CD1c-positive myeloid dendritic cell (primary cell): ENCODE measurements around the gene PPHLN1.
A peak's percentile ranks its signal among the peaks of the same experiment; 100 is the strongest.
"Not testable (repeated sequence)": the region's sequence is repeated elsewhere in the genome, so short reads cannot be mapped to it uniquely, and the experiment has no call there.

Experiments used
- DNase-seq: peaks from one replicate; pipeline ENCODE4 v3.0.0-alpha.2; 2016; ENCODE audit errors: extremely low spot score

PPHLN1 gene

DNA sequence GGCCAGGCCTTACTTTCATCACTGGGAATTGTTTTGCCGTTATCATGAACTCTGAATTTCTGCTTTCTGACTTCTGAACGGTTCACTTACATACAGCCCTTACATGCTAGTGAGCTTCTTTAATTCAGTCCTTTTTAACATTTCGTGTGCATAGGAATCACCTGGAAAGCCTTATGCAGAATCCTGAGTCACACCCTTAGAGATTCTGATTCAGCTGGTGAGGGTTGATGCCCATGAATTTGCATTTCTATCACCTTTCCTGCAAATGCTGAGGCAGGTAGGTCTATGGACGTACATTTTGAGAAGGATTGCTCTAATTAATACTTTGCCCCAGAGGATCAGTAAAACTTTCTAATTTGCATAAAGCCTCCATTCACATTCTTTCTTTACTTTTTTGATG lies 44.0 kb downstream of the PPHLN1 start:
- no peak for DNase-seq

DNA sequence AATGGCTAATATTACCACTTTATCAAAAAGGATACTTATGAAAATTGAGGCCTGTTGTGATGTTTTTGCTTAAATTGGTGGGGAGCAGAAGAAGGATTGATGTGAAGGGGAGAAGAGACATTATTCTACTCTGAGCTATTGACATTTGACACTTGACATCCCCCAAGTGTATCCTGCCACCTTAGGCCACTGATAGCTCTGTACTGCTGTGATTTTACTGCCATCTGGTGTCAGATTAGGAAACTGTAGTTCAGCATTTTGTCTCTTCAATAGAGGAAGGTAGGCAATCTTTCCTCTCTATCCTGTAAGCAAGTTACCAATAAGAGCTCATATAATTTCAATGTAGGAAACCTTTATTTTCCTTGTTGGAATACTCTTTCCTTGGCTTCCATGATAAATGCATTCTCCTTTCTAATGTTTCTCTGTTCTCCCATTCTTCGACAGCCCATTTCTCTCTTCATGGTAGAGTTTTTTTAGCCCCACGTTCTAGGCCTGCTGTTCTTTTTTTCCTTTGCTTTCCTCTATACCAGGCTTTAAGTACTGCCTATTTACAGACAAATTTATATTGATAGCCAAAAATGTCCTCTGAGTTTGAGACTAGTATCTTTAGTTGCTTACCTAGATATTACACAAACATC lies 46.3 kb downstream of the PPHLN1 start:
- peak; percentile 66 for DNase-seq

DNA sequence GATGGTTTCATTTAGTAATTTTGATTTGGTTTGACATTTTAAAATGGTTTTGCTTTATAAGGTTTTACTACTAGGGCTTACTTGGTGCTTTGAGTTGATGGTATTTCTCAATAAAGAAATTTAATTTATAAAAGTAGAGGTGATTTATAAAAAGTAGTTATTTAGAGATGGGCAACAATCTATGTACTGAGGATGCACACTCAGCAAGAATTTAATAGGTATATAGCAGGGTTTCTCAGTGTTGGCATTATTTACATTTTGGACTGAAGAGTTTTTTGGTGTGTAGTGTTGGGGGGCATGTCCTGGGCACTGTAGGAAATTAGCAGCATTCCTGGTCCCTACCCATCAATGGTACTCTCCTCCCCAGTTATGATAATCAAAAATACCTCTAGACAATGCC lies 47.7 kb downstream of the PPHLN1 start:
- DNase-seq, result no peak

DNA sequence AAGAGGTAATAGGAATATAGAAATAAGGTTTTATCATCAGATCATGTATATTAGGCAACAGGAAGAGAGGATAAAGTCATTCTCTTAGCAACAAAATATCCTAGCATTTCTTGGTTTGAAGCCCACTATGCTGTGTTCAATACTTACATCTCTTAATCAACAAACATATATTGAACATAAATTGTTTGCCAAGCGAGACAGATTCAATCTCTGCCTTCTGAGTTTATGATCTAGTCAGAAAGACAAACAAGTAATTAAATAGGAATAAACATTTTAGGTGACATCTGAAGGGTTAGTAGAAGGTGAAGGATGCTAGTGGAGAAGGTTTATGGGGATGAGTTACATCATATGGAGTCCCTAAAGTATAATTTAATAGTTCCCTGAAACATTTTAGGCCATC lies 54.8 kb downstream of the PPHLN1 start:
- no peak for DNase-seq

DNA sequence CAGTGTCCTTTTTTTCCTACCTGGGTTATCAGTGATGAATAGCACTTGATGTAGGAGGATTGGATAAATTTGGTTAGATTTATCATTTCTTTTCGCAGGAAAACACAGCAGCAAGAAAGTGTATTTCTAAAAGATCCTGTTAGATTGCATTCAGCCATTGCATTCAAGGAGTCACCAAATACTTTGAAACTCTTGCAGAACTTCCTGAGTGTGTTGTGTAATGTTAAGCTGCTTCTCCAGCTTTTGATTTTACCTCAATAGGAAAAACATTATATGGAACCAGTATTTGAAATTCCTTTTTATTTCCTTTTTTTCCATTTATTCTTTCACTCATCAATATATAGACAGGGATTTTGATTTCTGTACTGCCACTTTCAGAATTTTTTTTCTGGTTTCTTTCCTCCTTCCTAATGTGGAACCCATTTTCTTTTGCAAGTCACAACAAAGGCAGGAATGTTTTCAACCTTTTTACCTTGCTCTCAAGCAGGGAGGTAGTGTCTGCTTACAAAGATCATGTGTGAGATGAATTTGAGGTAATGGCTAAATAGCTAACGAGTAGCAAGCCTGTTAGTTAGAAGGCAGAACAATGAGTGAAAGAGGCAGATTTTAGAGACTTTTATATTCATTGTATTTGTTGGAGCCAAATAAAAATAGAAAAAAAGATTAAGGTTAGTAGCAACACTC lies 56.2 kb downstream of the PPHLN1 start:
- DNase-seq, result peak; percentile 51

DNA sequence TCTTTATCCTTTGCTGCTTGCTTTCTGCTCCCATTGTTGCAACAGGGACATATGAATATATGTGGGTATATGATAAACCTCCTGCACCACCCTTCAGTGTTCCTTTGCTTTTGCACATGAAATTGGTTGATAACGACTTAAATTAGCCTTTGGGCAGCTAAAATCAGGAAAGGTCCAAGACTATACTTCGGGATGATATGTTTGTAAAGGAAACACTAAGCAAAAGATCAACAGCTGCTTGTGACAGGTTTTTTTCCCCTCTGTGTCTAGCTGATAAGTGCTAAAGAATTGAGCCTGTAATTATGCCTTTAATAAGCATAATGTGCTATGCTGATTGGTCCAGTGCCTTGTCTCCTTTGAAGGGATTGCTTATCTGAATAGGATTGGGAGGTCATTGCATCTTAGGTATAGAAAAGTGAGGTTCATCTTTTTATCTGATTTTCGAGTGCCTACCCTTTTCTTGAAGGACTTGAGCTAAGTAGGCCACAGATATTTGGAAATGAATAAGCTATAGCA lies 59.4 kb downstream of the PPHLN1 start:
- DNase-seq, result no peak

DNA sequence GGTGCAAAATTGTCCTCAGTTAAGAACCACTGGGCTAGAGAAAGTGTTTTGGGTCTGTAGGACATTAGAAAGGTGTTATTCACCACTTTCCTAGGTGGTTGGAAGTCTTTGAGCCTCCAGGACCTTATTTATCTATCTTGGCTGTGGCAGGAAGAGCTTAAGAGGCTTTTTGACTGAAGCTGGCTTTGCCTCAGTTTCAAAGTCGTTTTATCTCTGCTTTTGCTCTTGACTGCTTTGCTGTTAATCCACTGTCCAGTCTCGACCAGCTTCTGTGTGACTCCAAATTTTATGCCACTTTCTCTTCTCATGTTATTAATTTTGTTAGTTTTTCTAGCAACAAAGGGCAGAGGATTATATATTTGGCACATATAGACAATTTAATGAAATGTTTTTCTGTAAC lies 60.3 kb downstream of the PPHLN1 start:
- no peak for DNase-seq

DNA sequence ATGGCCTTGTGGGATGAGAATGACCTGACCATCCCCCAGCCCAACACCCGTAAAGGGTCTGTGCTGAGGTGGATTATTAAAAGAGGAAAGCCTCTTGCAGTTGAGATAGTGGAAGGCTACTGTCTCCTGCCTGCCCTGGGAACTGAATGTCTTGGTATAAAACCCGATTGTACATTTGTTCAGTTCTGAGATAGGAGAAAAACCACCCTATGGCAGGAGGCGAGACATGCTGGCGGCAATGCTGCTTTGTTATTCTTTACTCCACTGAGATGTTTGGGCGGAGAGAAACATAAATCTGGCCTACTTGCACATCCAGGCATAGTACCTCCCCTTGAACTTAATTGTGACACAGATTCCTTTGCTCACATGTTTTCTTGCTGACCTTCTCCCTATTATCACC lies 62.1 kb downstream of the PPHLN1 start:
- DNase-seq, result not testable (repeated sequence)

DNA sequence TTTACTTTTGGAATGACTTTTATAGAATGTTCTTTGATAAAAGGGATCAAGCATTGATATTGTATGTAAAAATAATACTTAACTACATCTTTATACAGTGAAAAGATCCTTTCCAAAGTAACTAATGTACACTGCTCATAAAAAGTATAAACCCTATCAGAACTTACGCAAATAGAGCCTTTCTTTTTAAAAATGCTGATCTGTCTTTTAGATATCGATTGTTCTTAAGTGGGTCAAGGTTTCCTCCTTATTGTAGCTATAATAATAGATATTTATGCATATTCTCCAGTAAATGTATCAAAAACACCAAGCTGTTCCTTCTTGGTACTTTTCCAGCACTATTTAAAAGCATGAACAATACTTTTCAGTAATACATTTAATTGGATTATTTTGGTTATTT lies 68.5 kb downstream of the PPHLN1 start:
- DNase-seq, result no peak

DNA sequence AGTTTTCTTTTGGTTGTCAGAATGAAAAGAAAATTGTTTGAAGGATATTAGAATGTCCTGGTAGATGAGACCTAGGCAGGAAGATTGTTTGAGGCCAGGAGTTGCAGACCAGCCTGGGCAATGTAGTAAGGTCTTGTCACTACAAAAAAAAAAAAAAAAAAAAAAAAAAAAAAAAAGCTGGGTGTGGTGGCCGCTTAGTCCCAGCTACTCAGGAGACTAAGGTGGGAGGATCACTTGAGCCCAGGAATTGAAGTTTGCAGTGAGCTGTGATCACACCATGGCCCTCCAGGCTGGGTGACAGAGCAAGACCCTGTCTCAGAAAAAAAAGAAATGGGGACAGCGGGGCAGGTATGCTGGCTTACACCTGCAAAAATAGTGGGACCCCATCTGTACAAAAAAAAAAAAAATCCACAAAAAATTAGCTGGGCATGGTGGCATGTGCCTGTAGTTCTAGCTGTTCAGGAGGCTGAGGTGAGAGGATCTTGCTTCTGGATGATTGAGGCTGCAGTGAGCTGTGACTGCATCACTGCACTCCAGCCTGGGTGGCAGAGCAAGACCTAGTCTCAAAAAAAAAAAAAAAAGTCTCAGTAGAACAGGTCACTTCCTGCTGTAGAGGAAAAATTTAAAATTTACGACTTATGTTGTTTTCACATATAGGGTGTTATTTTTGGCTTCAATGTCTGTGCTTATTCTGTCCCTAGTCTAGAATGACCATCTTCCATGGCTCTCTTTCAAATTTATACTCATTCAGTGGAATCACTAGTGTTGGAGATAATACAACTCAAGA lies 70.7 kb downstream of the PPHLN1 start:
- DNase-seq, result no peak

DNA sequence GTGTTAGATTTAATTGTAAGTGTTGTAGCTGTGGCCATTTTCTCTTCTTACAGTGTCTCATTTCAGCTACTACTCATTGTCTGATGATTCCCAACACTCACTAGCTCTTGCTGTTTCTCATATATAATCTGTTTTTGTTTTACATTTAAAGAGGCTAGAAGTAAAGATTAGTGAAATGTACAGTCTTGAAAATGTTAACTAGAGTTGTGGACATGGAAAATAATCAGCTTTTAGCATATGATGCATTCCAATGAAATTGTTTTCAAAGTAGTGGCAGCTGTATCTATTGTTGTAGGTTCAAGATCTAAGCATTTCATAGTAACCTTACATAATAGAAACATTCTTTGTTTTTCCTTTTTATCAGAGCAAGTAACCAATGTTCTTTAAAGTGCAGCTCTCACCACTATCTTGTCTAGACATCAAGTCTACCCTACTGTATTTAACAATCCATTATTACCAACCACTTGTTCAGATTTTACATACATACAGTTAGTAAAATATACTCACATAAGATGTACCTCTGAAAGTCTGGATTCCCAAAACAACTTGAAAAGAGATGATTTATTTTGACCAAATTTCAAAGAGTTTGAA lies 76.9 kb downstream of the PPHLN1 start:
- DNase-seq, result no peak

DNA sequence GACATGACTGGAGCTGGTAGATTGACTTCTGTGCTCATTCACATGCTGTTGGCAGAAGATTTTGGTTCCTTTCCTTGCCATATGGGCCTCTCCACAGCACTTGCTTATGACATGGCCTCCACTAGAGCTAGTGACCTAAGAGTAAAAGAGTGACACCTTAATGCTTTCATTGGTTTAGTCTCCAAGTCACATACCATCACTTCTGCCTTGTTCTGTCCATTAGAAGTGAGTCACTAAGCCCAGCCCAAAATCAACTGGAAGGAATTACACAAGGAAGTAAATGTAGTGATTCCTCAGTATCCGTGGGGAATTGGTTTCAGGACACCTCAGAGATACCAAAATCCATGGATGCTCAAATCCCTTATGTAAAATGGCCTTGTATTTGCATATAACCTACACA lies 81.3 kb downstream of the PPHLN1 start:
- DNase-seq, result no peak

DNA sequence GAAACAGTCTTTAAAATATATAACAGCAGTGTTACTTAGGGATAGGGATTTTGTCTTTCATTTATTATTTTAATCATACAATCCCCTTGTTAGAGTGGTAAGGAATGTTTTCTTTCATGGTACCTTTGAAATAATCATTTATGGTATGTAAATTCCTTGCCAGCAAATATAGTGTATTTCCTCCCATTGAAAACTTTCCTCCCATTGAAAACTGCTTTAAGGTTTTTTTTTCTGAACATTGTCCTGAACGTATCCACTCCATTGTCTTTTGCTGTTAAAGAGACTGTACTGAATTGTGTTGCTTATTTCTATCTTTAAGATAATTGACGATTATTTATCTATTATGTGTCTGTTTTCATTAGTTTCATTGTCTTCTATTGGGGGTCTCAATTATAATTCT lies 83.5 kb downstream of the PPHLN1 start:
- DNase-seq, result no peak

DNA sequence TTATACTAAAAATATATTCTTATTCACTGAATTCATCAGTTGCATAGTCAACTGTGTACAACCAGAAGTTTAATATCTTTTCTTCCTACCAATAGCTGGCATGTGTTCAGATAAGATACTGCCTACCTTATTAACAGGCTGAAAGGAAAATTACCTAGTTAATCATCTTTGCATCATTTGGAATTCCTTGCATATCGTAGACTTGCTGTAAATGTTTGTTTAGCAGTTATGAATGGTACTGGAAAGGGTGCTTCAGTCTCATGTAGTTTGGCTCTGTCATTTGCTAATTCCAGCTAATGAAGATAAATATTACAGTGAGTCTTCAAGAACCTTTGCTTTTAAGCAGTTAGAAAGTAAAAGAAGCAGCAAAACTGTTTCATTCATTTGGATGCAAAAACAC lies 84.4 kb downstream of the PPHLN1 start:
- DNase-seq, result no peak

DNA sequence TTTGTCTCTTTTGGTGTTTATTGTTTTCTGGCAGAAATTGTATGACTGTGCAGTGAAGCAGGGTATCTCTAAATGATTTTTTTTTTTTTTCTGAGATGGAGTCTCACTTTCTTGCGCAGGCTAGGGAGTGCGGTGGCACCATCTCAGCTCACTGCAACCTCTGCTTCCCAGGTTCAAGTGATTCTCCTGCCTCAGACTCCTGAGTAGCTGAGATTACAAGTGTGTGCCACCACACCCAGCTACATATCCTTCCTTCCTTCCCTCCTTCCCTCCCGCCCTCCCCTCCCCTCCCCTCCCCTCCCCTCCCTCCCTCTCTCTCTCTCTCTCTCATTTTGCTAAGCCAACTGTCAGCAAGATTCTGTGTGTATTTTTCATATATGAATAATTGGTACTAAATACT lies 94.4 kb downstream of the PPHLN1 start:
- no peak for DNase-seq

DNA sequence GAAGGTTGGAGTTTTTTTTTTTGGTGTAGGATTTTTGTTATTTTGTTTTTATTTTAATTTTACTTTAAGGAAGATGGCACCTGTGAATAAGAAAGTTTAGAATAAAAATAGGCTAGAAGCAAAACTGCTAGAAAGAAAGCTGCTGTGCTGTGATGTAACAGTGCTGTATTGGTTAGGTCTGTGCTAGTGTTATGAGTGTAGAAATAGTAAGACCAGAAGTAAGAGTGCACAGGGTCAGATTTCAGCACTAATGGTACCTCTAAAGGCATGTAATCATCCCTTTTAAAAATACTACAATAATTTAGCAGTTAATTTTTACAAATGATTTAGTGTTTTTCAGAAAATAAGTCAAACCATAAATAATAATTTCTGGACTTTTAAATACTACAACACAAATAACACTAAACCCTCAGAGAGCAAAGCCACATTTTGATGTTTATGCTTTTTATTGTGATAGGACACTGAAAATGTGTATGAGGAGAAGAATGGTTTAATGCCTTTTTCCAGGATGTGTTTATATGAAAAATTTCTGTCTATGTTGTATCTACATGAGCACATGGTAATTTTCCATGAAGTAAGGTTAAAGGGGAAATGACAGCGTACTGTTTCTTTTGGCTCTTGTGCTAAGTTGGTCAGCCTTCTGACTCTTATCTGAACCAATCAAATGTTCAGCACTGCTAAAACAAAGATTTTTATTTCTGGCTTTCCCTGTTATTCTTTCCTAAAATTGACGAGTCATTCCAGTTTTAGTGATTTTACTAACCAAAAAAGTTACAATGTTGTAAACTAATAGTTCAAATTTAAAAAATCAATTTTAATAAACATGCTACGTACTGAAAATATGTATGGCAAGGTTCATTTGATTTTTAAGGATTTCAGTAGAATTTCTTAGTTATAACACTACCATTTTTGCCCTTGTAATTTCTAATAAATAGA lies 96.1 kb downstream of the PPHLN1 start:
- peak; percentile 42 for DNase-seq

DNA sequence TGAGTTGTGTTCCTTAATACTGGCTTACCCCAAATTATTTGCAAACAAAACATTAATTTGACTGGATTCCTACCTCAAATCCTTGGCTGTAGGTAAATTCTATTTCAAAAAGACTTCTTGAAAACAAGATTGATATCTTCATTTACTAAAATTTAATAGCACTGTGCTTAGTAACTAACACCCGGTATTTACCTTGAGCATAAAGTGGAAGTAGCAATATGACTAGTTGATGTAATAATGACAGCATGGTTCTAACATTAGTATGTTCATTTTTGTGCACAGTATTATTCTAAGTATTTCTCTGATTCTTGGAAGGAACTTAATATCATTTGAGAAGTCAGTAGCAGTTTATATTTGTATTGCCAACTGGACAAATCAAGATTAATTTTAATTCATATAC lies 96.8 kb downstream of the PPHLN1 start:
- DNase-seq, result peak; percentile 36

DNA sequence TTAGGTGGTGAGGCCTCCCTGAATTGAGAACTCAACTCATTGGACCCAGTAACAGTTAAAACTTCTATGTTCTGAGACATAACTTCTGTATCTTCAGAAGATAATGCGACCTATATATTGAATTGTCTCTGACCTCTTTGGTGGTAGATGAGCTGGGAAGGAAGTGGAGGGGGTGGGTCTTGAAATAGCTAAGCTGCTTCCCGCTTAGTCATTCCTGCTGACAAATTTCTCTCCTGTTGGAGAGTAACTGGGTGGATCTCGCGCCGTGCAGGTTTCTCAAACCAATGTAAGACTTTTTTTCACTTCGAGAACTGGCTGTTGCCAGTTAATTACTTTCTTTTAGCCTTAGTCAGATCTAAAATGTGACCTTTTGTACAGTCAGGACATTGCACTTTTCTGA lies 100.8 kb downstream of the PPHLN1 start:
- peak; percentile 82 for DNase-seq

DNA sequence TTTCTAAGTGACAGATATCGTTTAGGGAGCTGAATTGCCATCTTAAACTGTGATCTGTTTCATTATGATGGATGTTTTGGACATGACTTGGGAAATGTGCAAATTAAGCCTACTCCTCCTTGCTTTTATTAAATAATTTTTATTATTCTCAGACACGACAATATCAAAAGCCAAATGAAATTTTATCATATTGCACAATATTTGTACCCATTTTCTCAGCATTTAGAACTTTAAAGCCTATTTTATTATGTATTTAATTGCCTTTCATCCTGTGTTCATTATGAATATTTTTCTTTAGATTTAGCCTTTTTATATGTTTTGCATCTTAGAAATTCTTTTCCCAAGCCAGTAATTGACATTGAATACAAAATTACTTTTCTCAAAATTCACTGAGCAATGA lies 102.9 kb downstream of the PPHLN1 start:
- DNase-seq, result no peak

DNA sequence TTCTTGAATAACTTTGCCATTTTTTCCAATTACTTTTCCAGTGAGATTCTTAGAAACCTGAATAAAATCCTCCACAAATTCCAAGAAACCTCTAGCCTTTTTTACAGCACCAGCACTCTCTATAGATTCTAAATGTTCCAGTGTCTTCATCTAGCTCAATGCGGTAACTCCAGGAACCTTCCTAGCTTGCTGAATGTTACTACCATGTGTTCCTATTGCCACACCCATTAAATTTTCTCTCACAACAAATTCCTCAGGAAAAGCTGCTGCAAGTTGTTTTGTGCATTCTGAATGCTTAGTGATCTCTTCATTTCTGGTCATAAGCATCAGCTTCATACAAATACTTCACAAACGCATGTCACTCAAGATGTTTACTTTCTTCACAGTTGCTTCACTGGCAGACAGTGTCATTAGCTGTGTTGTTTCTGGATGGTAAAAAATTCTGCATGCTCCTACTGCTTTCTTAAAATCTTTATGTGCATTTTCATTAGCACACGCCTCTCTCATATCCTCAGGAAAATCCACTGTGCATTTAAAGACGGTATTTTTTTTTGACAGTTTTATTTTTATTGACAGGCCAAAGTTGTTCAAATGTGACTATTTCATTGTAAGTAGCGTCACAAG lies 106.7 kb downstream of the PPHLN1 start:
- DNase-seq, result no peak

DNA sequence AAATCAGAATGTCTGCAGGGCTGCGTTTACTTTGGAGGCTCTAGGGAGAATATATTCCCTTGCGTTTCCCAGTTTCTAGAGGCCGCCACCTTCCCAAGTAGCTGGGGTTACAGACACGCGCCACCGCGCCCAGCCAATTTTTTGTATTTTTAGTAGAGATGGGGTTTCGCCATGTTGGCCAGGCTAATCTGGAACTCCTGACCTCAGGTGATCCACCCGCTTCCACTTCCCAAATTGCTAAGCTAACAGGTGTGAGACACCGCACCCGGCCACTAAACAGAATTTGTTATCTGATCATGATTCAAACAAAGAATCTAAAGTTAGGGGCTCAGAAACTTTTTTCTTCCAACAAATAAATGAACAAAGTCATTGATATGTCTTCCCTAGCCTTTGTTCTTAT lies 114.6 kb downstream of the PPHLN1 start:
- DNase-seq, result no peak
